HepG2 (cell line): ENCODE measurements around the gene MED19. TPM values are rescaled to one million over a fixed set of nuclear protein-coding genes. Genes with fewer than 3 reads are reported as not detected.

ENCODE experiments used
- FOXK1 ChIP-seq: sonication (generic); formaldehyde crosslinking; IDR thresholded peaks from 2 replicates; pipeline ENCODE4 v1.4.0; 2020; ENCODE audit warnings: low read depth, missing genetic modification reagents, borderline replicate concordance
- GLI4 ChIP-seq: sonication (generic); formaldehyde crosslinking; IDR thresholded peaks from 2 replicates; pipeline ENCODE4 v1.5.1; 2020; ENCODE audit warnings: missing genetic modification reagents, mild to moderate bottlenecking, moderate library complexity, borderline replicate concordance
- GRHL1 ChIP-seq: sonication (generic); formaldehyde crosslinking; conservative IDR thresholded peaks from 2 replicates; pipeline ENCODE4 v1.8.0; 2022; ENCODE audit warnings: missing genetic modification reagents
- HBP1 ChIP-seq: IDR thresholded peaks from 2 replicates; pipeline ENCODE4 v1.6.1; 2016; ENCODE audit warnings: low read depth, control low read depth
- HES4 ChIP-seq: sonication (generic); formaldehyde crosslinking; IDR thresholded peaks from 2 replicates; pipeline ENCODE4 v1.9.0; 2021; ENCODE audit warnings: mild to moderate bottlenecking, missing genetic modification reagents, borderline replicate concordance
- KDM5B ChIP-seq: sonication (generic); formaldehyde crosslinking; IDR thresholded peaks from 2 replicates; pipeline ENCODE4 v1.4.0; 2020; ENCODE audit warnings: missing genetic modification reagents, mild to moderate bottlenecking, borderline replicate concordance
- MIXL1 ChIP-seq: IDR thresholded peaks from 2 replicates; pipeline ENCODE4 v1.6.1; 2016
- UBTF ChIP-seq: sonication (generic); formaldehyde crosslinking; IDR thresholded peaks from 2 replicates; pipeline ENCODE4 v1.4.0; 2020; ENCODE audit warnings: mild to moderate bottlenecking, missing genetic modification reagents
- ZFP62 ChIP-seq: sonication (generic); formaldehyde crosslinking; IDR thresholded peaks from 2 replicates; pipeline ENCODE4 v1.4.0; 2020; ENCODE audit warnings: missing genetic modification reagents
- ZFX ChIP-seq: sonication (generic); formaldehyde crosslinking; IDR thresholded peaks from 2 replicates; pipeline ENCODE4 v1.4.0; 2020; ENCODE audit warnings: mild to moderate bottlenecking, low read depth, missing genetic modification reagents, moderate library complexity
- ZNF232 ChIP-seq: sonication (generic); formaldehyde crosslinking; IDR thresholded peaks from 2 replicates; pipeline ENCODE4 v1.4.0; 2020; ENCODE audit warnings: missing genetic modification reagents, borderline replicate concordance
- ZNF510 ChIP-seq: sonication (generic); formaldehyde crosslinking; IDR thresholded peaks from 2 replicates; pipeline ENCODE4 v1.4.0; 2020; ENCODE audit warnings: low read depth, mild to moderate bottlenecking, missing genetic modification reagents
- ZNF629 ChIP-seq: sonication (generic); formaldehyde crosslinking; conservative IDR thresholded peaks from 2 replicates; pipeline ENCODE4 v1.5.0; 2020; ENCODE audit warnings: missing genetic modification reagents
- ZNF724P ChIP-seq: sonication (generic); formaldehyde crosslinking; IDR thresholded peaks from 2 replicates; pipeline ENCODE4 v1.8.0; 2022; ENCODE audit warnings: missing genetic modification reagents, borderline replicate concordance
- ZSCAN20 ChIP-seq: sonication (generic); formaldehyde crosslinking; IDR thresholded peaks from 2 replicates; pipeline ENCODE4 v1.4.0; 2020; ENCODE audit warnings: missing genetic modification reagents, mild to moderate bottlenecking, borderline replicate concordance
- polyA plus RNA-seq, 8 experiments: library from polyadenylated mRNA; depleted of rRNA in 3 of 8; stranded (reverse) in 7 of 8; unstranded in 1 of 8; fragments of >200 nt; fragmentation: Illumina TruSeq in 4 of 8; extraction: Trizol in 4 of 8; gene quantifications; 2 replicates each; pipeline versions ENCODE4 v1.2.1 to v1.2.3, GENCODE V29; 2011 to 2016; ENCODE audit warnings: low read depth in 4 of 8, missing spikeins in 1 of 8, mixed read lengths in 1 of 8; ENCODE audit not compliant: insufficient read depth in 1 of 8
- total RNA-seq, 5 experiments: library from RNA; depleted of rRNA; stranded (reverse); fragments of >200 nt; fragmentation: Illumina TruSeq; extraction: Trizol; gene quantifications; 2 replicates each; pipeline ENCODE4 v1.2.3, GENCODE V29; 2016; ENCODE audit warnings: low read depth in 1 of 5
- TF ChIP-seq, protein P1 (sequence below): sonication (generic); formaldehyde crosslinking; IDR thresholded peaks from 2 replicates; pipeline ENCODE4 v1.4.0; 2020; ENCODE audit warnings: missing genetic modification reagents, borderline replicate concordance
- TF ChIP-seq, protein P2 (sequence below): sonication (generic); formaldehyde crosslinking; IDR thresholded peaks from 2 replicates; pipeline ENCODE4 v1.4.0; 2020; ENCODE audit warnings: missing genetic modification reagents, mild to moderate bottlenecking, borderline replicate concordance

The MED19 gene
- total and polyA plus RNA-seq, 2 of the 13 experiments (the other 11 are each of a cell fraction or from before 2014, with no cell fraction given), result 12.9 to 13.8 TPM

DNA sequence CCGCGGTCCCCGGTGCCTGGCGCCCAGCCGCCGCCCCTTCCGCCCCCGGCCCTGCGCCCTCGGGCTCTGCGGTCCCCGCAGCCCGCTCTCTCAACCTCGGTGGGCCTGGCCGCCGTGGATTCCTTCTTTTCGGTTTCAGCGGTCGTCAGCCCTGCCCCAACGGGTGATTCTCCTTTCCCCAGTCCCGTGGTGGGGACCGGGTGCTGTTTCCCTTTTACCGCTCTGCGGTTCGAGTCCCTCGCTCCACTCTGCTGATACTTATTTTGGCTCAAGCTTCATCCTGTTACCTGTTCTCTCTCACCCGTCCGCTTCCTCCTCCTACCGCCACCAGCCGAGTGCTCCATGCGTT is 43.6 kb downstream of the MED19 start (continued):
- TF ChIP-seq GRHL1 (CRISPR knock-in tag) (no peak), KDM5B (CRISPR knock-in tag) (peak; percentile 54; the same call in 1 of the 2 replicates), ZSCAN20 (CRISPR knock-in tag) (no peak), HBP1 (CRISPR knock-in tag) (no peak), ZNF510 (CRISPR knock-in tag) (no peak), ZNF629 (CRISPR knock-in tag) (no peak), MIXL1 (CRISPR knock-in tag) (no peak), GLI4 (CRISPR knock-in tag) (peak; percentile 82; the same call in 1 of the 2 replicates), ZNF232 (no peak), ZNF724P (CRISPR knock-in tag) (no peak), FOXK1 (CRISPR knock-in tag) (no peak), ZFX (CRISPR knock-in tag) (peak; percentile 37), ZFP62 (CRISPR knock-in tag) (no peak), HES4 (no peak), UBTF (CRISPR knock-in tag) (peak; percentile 54; the same call in 1 of the 2 replicates)
- TF ChIP-seq, protein P1, sequence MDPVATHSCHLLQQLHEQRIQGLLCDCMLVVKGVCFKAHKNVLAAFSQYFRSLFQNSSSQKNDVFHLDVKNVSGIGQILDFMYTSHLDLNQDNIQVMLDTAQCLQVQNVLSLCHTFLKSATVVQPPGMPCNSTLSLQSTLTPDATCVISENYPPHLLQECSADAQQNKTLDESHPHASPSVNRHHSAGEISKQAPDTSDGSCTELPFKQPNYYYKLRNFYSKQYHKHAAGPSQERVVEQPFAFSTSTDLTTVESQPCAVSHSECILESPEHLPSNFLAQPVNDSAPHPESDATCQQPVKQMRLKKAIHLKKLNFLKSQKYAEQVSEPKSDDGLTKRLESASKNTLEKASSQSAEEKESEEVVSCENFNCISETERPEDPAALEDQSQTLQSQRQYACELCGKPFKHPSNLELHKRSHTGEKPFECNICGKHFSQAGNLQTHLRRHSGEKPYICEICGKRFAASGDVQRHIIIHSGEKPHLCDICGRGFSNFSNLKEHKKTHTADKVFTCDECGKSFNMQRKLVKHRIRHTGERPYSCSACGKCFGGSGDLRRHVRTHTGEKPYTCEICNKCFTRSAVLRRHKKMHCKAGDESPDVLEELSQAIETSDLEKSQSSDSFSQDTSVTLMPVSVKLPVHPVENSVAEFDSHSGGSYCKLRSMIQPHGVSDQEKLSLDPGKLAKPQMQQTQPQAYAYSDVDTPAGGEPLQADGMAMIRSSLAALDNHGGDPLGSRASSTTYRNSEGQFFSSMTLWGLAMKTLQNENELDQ, result no peak
- TF ChIP-seq, protein P2, sequence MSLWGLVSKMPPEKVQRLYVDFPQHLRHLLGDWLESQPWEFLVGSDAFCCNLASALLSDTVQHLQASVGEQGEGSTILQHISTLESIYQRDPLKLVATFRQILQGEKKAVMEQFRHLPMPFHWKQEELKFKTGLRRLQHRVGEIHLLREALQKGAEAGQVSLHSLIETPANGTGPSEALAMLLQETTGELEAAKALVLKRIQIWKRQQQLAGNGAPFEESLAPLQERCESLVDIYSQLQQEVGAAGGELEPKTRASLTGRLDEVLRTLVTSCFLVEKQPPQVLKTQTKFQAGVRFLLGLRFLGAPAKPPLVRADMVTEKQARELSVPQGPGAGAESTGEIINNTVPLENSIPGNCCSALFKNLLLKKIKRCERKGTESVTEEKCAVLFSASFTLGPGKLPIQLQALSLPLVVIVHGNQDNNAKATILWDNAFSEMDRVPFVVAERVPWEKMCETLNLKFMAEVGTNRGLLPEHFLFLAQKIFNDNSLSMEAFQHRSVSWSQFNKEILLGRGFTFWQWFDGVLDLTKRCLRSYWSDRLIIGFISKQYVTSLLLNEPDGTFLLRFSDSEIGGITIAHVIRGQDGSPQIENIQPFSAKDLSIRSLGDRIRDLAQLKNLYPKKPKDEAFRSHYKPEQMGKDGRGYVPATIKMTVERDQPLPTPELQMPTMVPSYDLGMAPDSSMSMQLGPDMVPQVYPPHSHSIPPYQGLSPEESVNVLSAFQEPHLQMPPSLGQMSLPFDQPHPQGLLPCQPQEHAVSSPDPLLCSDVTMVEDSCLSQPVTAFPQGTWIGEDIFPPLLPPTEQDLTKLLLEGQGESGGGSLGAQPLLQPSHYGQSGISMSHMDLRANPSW, result no peak
